ENCODE results near the gene AGER.
"Not testable (repeated sequence)": the region's sequence is repeated elsewhere in the genome, so short reads cannot be mapped to it uniquely, and the experiment has no call there.

The AGER gene

GRCh38 chr6:32194388-32194787, 10.3 kb upstream of the AGER start:
- no peak overlapping the region for H3K4me3 ChIP-seq (replicated peaks in 1 of 2; ENCODE audit: low read depth in 2 of 2, low read length in 2 of 2)
- DNase-seq (ENCODE audit: low read depth in 2 of 2), result no peak
- TF ChIP-seq CTCF (IDR thresholded peaks at IDR 0.05; ENCODE audit: low read depth, low read length), result no peak

GRCh38 chr6:32193096-32193495, 9.0 kb upstream of the AGER start:
- DNase-seq (ENCODE audit: low read depth in 2 of 2); H3K4me3 ChIP-seq (replicated peaks in 1 of 2; ENCODE audit: low read depth in 2 of 2, low read length in 2 of 2): not testable (repeated sequence)

DNA sequence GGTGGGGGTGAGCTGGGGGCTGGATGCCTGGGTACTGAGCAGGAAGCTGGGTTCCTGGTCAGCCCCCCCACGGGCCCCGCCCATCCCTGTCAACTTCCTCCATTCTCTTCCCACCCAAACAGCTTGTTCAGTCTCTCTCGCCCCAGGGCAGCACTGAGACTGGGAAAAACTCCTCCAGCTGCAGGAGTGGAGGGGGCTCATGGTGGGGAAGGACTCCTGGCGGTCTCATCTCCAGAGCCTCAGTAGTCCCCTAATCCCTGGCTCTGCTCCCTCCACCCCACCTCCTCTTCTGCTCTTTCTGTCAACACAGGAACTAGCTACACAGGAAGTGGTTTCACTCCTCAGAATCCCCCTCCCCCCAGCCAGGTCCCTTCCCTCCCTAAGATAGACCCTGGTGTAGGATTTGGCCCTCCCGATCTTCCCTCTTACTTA, 8.6 kb upstream of the AGER start, which contains the start of gene GPSM3:
GPSM3 (minus strand) TSS at position 36 of the 432 bp plus-strand sequence. CDS start 130 bp downstream, outside the sequence.
- DNase-seq (ENCODE audit: low read depth in 2 of 2), result peak; percentile 37 to 55
- H3K4me3 ChIP-seq (replicated peaks in 1 of 2; ENCODE audit: low read depth in 2 of 2, low read length in 2 of 2), result peak within 1 kb of the TSS in 1 of 2 donors; percentile 14
- no peak for TF ChIP-seq CTCF (IDR thresholded peaks at IDR 0.05; ENCODE audit: low read depth, low read length)

GRCh38 chr6:32191696-32192607, 7.9 kb upstream of the AGER start:
- H3K4me3 ChIP-seq (replicated peaks in 1 of 2; ENCODE audit: low read depth in 2 of 2, low read length in 2 of 2), result peak overlapping the region in 1 of 2 donors; percentile 14
- TF ChIP-seq CTCF (IDR thresholded peaks at IDR 0.05; ENCODE audit: low read depth, low read length), result no peak
- no peak for DNase-seq (ENCODE audit: low read depth in 2 of 2)

GRCh38 chr6:32190911-32191677, 7.0 kb upstream of the AGER start:
- TF ChIP-seq CTCF (IDR thresholded peaks at IDR 0.05; ENCODE audit: low read depth, low read length), result no peak
- no peak for DNase-seq (ENCODE audit: low read depth in 2 of 2)
- H3K4me3 ChIP-seq (replicated peaks in 1 of 2; ENCODE audit: low read depth in 2 of 2, low read length in 2 of 2), result peak overlapping the region in 1 of 2 donors; percentile 67

GRCh38 chr6:32190054-32190851, 6.2 kb upstream of the AGER start, which contains the start of gene PBX2:
Gene PBX2 (minus strand): TSS chr6:32190202. CDS start chr6:32189915, 287 bp downstream.
- TF ChIP-seq CTCF (IDR thresholded peaks at IDR 0.05; ENCODE audit: low read depth, low read length), result no peak
- peak within 1 kb of the TSS; percentile 67 to 70 for H3K4me3 ChIP-seq (replicated peaks in 1 of 2; ENCODE audit: low read depth in 2 of 2, low read length in 2 of 2)
- DNase-seq (ENCODE audit: low read depth in 2 of 2), result peak; percentile 91 to 96
